Measurements from ENCODE around the gene CDC42EP4.

- no peak for TF ChIP-seq POLR2A (IDR thresholded peaks at IDR 0.05)
- TF ChIP-seq CTCF (IDR thresholded peaks at IDR 0.05 in 8 of 11, conservative IDR thresholded peaks at IDR 0.05 in 3 of 11), result no peak
- TF ChIP-seq POLR2AphosphoS5 (IDR thresholded peaks at IDR 0.05), result no peak
Observed at GRCh38 chr17:73250851-73251640, 60.8 kb downstream of the CDC42EP4 start.
